GM19351 (cell line): ENCODE data around the gene MEI4.
A peak's percentile ranks its signal among the peaks of the same experiment; 100 is the strongest.
"Not testable (repeated sequence)": the region's sequence is repeated elsewhere in the genome, so short reads cannot be mapped to it uniquely, and the experiment has no call there.

ENCODE experiments used
- ATAC-seq: cut with Tn5 transposase; IDR thresholded peaks from one replicate; pipeline ENCODE4 v1.9.1; 2021; ENCODE audit warnings: mild to moderate bottlenecking, moderate library complexity; ENCODE audit not compliant: unreplicated experiment

Gene MEI4

GRCh38 chr6:77652739-77653138 is at the start of gene MEI4:
Gene MEI4 (plus strand): TSS chr6:77653039. CDS start chr6:77690672, 37,633 bp downstream.
- no peak for ATAC-seq

- no peak for ATAC-seq
Measured at GRCh38 chr6:77604476-77604875, 48.4 kb upstream of the MEI4 start.

- no peak for ATAC-seq
Measured at GRCh38 chr6:77607004-77607403, 45.8 kb upstream of the MEI4 start.

GRCh38 chr6:77609106-77609505 is 43.7 kb upstream of the MEI4 start:
- ATAC-seq, result no peak

GRCh38 chr6:77619114-77619513 is 33.7 kb upstream of the MEI4 start:
- no peak for ATAC-seq

GRCh38 chr6:77620278-77620882 is 32.5 kb upstream of the MEI4 start:
- ATAC-seq, result peak; percentile 82

GRCh38 chr6:77624515-77624914 is 28.3 kb upstream of the MEI4 start:
- no peak for ATAC-seq

- no peak for ATAC-seq
Measured at GRCh38 chr6:77626426-77626825, 26.4 kb upstream of the MEI4 start.

- no peak for ATAC-seq
Measured at GRCh38 chr6:77630014-77630413, 22.8 kb upstream of the MEI4 start.

GRCh38 chr6:77633471-77633870 is 19.4 kb upstream of the MEI4 start:
- ATAC-seq, result no peak

- no peak for ATAC-seq
Measured at GRCh38 chr6:77633993-77634715, 18.7 kb upstream of the MEI4 start.

GRCh38 chr6:77638129-77638830 is 14.6 kb upstream of the MEI4 start:
- ATAC-seq, result no peak

GRCh38 chr6:77644102-77644705 is 8.6 kb upstream of the MEI4 start:
- no peak for ATAC-seq

- peak; percentile 80 for ATAC-seq
Measured at GRCh38 chr6:77650098-77650663, 2.7 kb upstream of the MEI4 start.

- no peak for ATAC-seq
Measured at GRCh38 chr6:77653816-77654215, 977 bp downstream of the MEI4 start.

- ATAC-seq, result not testable (repeated sequence)
Measured at GRCh38 chr6:77655035-77655434, 2.2 kb downstream of the MEI4 start.

GRCh38 chr6:77656999-77657764 is 4.3 kb downstream of the MEI4 start:
- no peak for ATAC-seq

- no peak for ATAC-seq
Measured at GRCh38 chr6:77666340-77666739, 13.5 kb downstream of the MEI4 start.

GRCh38 chr6:77666846-77667245 is 14.0 kb downstream of the MEI4 start:
- no peak for ATAC-seq

GRCh38 chr6:77669913-77670312 is 17.1 kb downstream of the MEI4 start:
- ATAC-seq, result no peak

GRCh38 chr6:77674211-77674610 is 21.4 kb downstream of the MEI4 start:
- no peak for ATAC-seq
